NCI-H82 treated with DMSO at 0.1 percent for 48 hours (cell line): ENCODE data around the gene NFATC1.

Source experiments
- DNase-seq: peaks from one replicate; lab custom pipeline; 2025; ENCODE audit not compliant: unreplicated experiment; lab: John Stamatoyannopoulos, UW

The NFATC1 gene

GRCh38 chr18:79517341-79517740, 121.6 kb downstream of the NFATC1 start:
- no peak for DNase-seq

GRCh38 chr18:79518028-79518682, 122.4 kb downstream of the NFATC1 start:
- DNase-seq = no peak

GRCh38 chr18:79518683-79519128, 123.0 kb downstream of the NFATC1 start:
- no peak for DNase-seq

GRCh38 chr18:79519751-79520477, 124.2 kb downstream of the NFATC1 start:
- DNase-seq = no peak

- DNase-seq = no peak
Observed at GRCh38 chr18:79520478-79521390, 125.0 kb downstream of the NFATC1 start.

GRCh38 chr18:79521416-79522205, 125.9 kb downstream of the NFATC1 start:
- no peak for DNase-seq

GRCh38 chr18:79522451-79523205, 126.9 kb downstream of the NFATC1 start:
- no peak for DNase-seq

GRCh38 chr18:79523206-79523735, 127.5 kb downstream of the NFATC1 start:
- DNase-seq = no peak

GRCh38 chr18:79523736-79524180, 128.0 kb downstream of the NFATC1 start:
- no peak for DNase-seq

- DNase-seq = no peak
Observed at GRCh38 chr18:79524181-79525078, 128.7 kb downstream of the NFATC1 start.

GRCh38 chr18:79525556-79526467, 130.1 kb downstream of the NFATC1 start:
- no peak for DNase-seq

- no peak for DNase-seq
Observed at GRCh38 chr18:79526468-79527460, 131.0 kb downstream of the NFATC1 start.

- DNase-seq = no peak
Observed at GRCh38 chr18:79527656-79528315, 132.1 kb downstream of the NFATC1 start.

GRCh38 chr18:79528316-79528695, 132.6 kb downstream of the NFATC1 start:
- no peak for DNase-seq

- DNase-seq = no peak
Observed at GRCh38 chr18:79528846-79529245, 133.1 kb downstream of the NFATC1 start.

- no peak for DNase-seq
Observed at GRCh38 chr18:79529296-79529695, 133.6 kb downstream of the NFATC1 start.
